ENCODE data around the gene C19orf53. TPM values are rescaled to one million over a fixed set of nuclear protein-coding genes. Genes with fewer than 3 reads are reported as not detected.

The C19orf53 gene
- 34.5 and 43.8 TPM in 2 replicates for total RNA-seq

DNA sequence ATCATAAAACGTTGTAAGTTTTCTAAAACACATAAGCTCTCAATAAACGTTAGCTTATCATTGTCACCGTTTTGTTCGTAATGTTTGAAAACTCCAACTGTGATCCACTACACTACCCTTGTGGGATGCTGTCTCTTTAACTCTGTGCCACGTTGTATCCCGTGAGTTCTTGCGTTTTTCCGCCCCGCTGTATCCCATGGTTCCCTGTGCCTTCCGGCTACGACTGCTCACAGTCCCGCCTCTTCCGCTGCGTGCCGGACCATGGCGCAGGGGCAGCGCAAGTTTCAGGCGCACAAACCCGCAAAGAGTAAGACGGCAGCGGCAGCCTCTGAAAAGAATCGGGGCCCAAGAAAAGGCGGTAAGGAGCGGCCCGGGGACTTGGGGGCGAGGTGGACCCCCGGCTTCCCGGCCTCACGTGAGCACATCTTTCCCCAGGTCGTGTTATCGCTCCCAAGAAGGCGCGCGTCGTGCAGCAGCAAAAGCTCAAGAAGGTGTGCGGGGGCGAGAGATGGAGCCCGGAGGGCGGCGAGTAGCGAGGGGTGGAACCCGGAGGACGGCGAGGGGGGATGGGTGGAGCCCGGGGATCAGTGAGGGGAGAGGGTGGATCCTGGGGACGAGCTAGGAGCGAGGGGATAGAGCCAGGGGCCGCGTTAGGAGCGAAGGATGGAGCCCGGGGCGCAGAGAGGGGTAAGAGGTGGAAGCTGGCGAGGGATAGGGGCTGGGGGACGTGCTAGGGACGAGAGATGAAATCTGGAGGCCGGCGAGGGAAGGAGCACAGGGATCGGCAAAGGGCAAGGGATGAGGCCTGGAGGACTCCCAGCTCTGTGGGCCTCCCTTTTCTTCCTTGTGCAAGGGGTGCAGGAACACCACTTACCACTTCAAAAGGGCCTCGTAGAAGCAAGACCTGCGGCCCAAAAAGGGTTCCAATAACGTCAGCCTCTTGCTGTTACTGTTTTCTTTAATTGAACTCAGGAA is at the start of gene C19orf53:
TSS of gene C19orf53 (plus strand) at position 240 of the 975 bp plus-strand sequence. CDS start at position 262, 22 bp downstream.

DNA sequence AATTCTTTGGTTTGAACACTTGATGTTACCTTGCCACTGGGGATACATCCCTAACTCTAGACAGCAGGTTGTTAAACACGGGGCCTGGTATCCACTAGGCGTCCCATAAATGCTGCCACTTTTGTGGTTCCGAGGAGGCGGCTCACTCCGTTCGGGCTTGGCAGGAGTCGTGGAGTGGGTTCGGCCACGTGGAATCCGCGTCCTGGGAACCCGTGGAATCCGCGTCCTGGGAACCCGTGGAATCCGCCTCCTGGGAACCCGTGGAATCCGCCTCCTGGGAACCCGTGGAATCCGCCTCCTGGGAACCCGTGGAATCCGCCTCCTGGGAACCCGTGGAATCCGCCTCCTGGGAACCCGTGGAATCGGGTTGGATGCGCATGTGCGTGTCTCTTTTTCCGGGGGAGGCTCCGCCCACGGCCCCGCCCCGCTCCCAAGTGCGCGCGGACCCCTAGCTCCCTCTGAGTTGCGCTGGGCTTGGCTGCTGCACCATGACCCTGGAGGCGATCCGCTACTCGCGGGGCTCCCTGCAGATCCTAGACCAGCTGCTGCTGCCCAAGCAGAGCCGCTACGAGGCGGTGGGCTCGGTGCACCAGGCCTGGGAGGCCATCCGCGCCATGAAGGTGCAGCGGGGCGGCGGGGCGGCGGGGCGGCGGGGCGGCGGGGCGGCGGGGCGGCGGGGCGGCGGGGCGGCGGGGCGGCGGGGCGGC is 10.0 kb upstream of the C19orf53 start, which contains the start of gene MRI1:
TSS of gene MRI1 (plus strand) at position 422 of the 707 bp plus-strand sequence. CDS start at position 489, 67 bp downstream.

DNA sequence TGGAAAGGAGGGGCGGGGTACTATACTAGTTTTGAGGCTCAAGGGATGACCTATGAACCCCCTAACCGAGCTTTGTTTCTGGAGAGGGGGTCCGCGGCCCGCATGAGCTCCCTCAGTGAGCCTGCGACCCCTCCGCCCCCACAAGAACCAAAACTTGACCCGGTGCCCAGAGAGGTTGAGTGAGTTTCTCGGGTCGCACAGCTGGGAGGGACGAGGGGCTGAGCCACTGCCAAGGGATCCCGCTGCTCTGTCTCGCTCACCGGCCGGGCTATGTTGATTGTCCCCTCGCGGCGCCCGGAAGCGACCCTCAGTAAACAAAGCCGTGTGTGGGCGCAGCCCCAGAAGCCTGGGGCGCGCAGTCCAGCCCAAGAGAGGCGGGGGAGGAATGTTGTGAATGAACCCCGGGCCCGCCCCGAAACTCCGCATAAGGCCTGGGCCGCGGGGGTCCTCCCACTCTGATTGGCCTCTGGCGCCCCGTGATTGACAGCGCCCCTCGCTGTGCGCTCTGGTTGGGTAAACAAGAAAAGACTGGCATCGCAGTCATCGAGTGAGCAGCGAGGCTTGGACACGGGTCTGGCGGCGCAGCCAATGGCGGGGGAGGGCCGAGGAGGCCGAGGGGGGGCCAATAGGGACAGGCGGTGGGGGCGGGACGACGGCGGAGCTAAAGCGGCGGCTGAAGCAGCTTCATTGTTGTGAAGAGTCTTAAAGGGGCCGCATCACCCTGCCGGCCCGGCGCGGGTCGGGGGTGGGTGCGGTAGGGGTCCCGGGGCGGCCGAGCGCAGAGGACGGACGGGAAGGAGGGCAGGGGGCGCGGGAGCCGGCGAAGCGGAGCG is 20.7 kb downstream of the C19orf53 start, which contains the start of gene ZSWIM4:
TSS of gene ZSWIM4 (plus strand) at position 687 of the 833 bp plus-strand sequence. CDS start 206 bp downstream, outside the sequence.

Other genes with a start within 250 kb of the C19orf53 start
- 18.1 and 22.6 TPM in 2 replicates for gene MRI1, start 9.9 kb upstream of the C19orf53 start, total RNA-seq
- 4.1 and 21.9 TPM in 2 replicates for gene ZSWIM4, start 21.0 kb downstream of the C19orf53 start, total RNA-seq
- 0.14 TPM in 1 of 2 replicates, not detected in the other for gene NANOS3, start 102.7 kb downstream of the C19orf53 start, total RNA-seq
- 0.68 and 1.8 TPM in 2 replicates for gene BRME1, start 131.7 kb downstream of the C19orf53 start, total RNA-seq
- gene CC2D1A, start 131.7 kb downstream of the C19orf53 start, total RNA-seq, result 8.5 and 27.5 TPM in 2 replicates
- under 0.01 and 2.5 TPM in 2 replicates for gene PODNL1, start 164.0 kb downstream of the C19orf53 start, total RNA-seq
- gene DCAF15, start 178.1 kb downstream of the C19orf53 start, total RNA-seq, result 7.9 and 11.4 TPM in 2 replicates
- gene RFX1, start 231.9 kb downstream of the C19orf53 start, total RNA-seq, result 1.7 and 7.8 TPM in 2 replicates